Cardiac muscle cell (in vitro differentiated cells and primary cell): Measurements from ENCODE around the gene HORMAD2. TPM values are rescaled to one million over a fixed set of nuclear protein-coding genes. Genes with fewer than 3 reads are reported as not detected.

ENCODE experiments used
- DNase-seq, 2 donors: peaks; one replicate each; pipeline versions ENCODE4 v3.0.0 to v3.0.0-alpha.2; 2010 to 2017; ENCODE audit warnings: low read depth in 1 of 2, low spot score in 1 of 2
- H3K27ac ChIP-seq: fragments of 200-600 bp; sonication (generic); 2 replicates; pipeline ENCODE4 v1.5.1; 2016
- H3K27me3 ChIP-seq: fragments of 200-600 bp; sonication (generic); 2 replicates; pipeline ENCODE4 v1.6.0; 2016; ENCODE audit warnings: control low read depth
- H3K36me3 ChIP-seq: fragments of 200-600 bp; sonication (generic); 2 replicates; pipeline ENCODE4 v1.5.1; 2016; ENCODE audit warnings: control low read depth
- H3K4me1 ChIP-seq: fragments of 200-600 bp; sonication (generic); 2 replicates; pipeline ENCODE4 v1.8.1; 2017; ENCODE audit warnings: low read depth, mild to moderate bottlenecking, mixed run types
- H3K4me3 ChIP-seq: fragments of 200-600 bp; sonication (generic); 2 replicates; pipeline ENCODE4 v1.5.1; 2016; ENCODE audit warnings: mild to moderate bottlenecking
- H3K9me3 ChIP-seq: fragments of 200-600 bp; sonication (generic); 2 replicates; pipeline ENCODE4 v1.5.1; 2017; ENCODE audit warnings: low read depth, mild to moderate bottlenecking, control low read depth
- polyA plus RNA-seq: library from polyadenylated mRNA; unstranded; fragments of >200 nt; fragmentation: Nextera tagmentation; extraction: Ambion mirVana; gene quantifications from 2 replicates; pipeline ENCODE4 v1.2.1, GENCODE V29; 2016
- total RNA-seq: library from RNA; depleted of rRNA; stranded (reverse); fragments of >200 nt; gene quantifications from 2 replicates; pipeline ENCODE4 v1.2.3, GENCODE V29; 2016
- TF ChIP-seq, protein P1 (sequence below): IDR thresholded peaks from 2 replicates; pipeline ENCODE4 v1.5.1; 2012; ENCODE audit warnings: low read depth, mild to moderate bottlenecking, low read length

The HORMAD2 gene
- total and polyA plus RNA-seq, 2 experiments from 2014 or later = not detected

DNA sequence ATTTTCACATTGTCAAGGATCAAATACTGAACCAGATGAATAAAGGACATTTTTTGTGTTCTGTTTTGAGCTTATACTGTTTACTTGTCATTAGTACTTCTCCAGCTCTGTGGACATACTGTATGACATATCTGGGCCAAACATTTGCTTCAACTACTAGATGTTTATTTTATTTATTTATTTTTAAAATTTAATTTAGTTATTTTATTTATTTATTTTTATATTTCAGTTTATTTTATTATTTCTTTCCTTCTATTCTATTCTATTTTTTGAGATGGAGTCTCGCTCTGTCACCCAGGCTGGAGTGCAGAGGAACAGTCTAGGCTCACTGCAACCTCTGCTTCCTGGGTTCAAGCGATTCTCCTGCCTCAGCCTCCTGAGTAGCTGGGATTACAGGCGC, 37.0 kb downstream of the HORMAD2 start:
- TF ChIP-seq, protein P1, sequence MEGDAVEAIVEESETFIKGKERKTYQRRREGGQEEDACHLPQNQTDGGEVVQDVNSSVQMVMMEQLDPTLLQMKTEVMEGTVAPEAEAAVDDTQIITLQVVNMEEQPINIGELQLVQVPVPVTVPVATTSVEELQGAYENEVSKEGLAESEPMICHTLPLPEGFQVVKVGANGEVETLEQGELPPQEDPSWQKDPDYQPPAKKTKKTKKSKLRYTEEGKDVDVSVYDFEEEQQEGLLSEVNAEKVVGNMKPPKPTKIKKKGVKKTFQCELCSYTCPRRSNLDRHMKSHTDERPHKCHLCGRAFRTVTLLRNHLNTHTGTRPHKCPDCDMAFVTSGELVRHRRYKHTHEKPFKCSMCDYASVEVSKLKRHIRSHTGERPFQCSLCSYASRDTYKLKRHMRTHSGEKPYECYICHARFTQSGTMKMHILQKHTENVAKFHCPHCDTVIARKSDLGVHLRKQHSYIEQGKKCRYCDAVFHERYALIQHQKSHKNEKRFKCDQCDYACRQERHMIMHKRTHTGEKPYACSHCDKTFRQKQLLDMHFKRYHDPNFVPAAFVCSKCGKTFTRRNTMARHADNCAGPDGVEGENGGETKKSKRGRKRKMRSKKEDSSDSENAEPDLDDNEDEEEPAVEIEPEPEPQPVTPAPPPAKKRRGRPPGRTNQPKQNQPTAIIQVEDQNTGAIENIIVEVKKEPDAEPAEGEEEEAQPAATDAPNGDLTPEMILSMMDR = no peak
- H3K9me3 ChIP-seq = no peaks in the 10 kb centered on the region
- no peaks in the 10 kb centered on the region for H3K4me1 ChIP-seq
- H3K27ac ChIP-seq = no peak overlapping the region
- no peak overlapping the region for H3K4me3 ChIP-seq
- no peak for DNase-seq
- no peaks in the 10 kb centered on the region for H3K27me3 ChIP-seq
- H3K36me3 ChIP-seq = no peaks in the 10 kb centered on the region

DNA sequence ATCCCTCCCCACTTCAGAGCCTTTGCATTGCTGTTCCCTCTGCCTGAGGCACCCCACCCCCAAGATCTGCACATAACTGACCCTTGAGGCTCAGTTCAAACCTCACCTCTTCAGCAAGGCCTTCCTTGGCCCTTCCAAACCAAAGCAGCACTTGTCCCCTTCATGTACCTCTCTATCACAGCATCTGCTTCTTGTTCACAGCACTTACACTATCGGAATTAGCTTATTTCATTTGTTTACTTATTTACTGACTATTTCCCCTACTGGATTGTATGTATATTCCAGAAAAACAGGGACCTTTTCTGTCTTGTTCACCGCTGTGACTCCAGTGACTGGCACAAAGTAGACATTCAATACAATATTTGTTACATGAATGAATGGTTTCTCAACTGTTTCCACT, 38.0 kb downstream of the HORMAD2 start:
- no peak overlapping the region for H3K27ac ChIP-seq
- H3K27me3 ChIP-seq = no peaks in the 10 kb centered on the region
- H3K4me1 ChIP-seq = no peaks in the 10 kb centered on the region
- H3K9me3 ChIP-seq = no peaks in the 10 kb centered on the region
- TF ChIP-seq, protein P1 = no peak
- no peak for DNase-seq
- H3K36me3 ChIP-seq = no peaks in the 10 kb centered on the region
- no peak overlapping the region for H3K4me3 ChIP-seq

DNA sequence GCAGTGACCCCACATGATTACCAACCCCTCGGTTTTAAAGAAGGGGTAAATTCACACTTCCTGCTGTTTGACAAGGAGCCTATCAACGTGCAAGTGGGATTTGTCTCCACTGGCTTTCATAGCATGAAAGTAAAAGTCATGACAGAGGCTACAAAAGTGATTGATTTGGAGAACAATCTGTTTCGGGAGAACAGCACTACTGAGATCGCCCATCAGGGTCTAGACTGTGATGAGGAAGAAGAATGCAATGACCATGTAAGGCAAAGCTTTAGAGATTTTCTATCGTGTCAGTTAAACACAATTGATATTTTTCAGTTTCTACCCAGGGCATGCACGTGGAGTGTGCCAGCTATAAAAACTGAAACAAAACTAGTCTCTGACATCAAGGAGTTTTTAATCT, 41.7 kb downstream of the HORMAD2 start:
- Histone ChIP-seq H3K4me3 (no peak overlapping the region), H3K27me3 (no peaks in the 10 kb centered on the region)
- TF ChIP-seq, protein P1 = no peak

DNA sequence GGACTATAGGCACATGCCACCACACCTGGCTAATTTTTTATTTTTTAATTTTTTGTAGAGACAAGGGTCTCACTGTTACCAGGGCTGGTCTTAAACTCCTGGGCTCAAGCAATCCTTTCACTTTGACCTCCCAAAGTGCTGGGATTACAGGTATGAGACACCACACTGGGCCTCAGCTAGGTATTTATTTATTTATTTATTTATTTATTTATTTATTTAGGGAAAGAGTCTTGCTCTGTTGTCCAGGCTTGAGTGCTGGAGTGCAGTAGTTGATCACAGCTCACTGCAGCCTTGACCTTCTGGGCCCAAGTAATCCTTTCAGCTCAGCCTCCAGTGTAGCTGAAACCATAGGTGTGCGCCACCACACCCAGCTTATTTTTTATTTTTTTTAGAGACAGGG, 43.2 kb downstream of the HORMAD2 start:
- TF ChIP-seq, protein P1 = no peak
- no peaks in the 10 kb centered on the region for H3K27me3 ChIP-seq
- H3K27ac ChIP-seq = no peak overlapping the region
- H3K36me3 ChIP-seq = no peaks in the 10 kb centered on the region
- no peaks in the 10 kb centered on the region for H3K4me1 ChIP-seq
- H3K9me3 ChIP-seq = no peaks in the 10 kb centered on the region
- H3K4me3 ChIP-seq = no peak overlapping the region
- no peak for DNase-seq

More for the DNA sequence above, 41.7 kb downstream of the HORMAD2 start:
- no peak for DNase-seq
- H3K4me1 ChIP-seq = no peaks in the 10 kb centered on the region
- H3K9me3 ChIP-seq = no peaks in the 10 kb centered on the region
- no peak overlapping the region for H3K27ac ChIP-seq
- H3K36me3 ChIP-seq = no peaks in the 10 kb centered on the region

DNA sequence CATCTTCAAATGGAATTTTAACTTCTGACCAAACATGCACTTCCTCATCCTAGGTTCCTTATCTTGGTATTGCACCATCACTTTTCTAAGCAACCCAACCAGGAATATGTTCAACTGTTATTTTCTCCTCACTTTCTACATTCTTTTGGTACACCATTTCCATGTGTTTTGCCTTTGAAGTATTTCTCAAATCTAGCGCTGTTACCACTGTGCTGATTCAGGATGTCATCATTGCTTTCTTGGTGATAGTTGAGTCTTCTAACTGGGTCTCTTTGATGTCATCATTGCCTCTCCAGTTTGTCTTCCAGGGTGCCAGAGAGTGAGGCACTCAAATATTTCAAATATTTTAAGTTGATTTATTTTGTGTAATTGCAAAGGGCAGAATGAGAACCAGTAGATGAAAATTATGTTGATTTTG, 47.5 kb downstream of the HORMAD2 start:
- Histone ChIP-seq H3K4me1 (no peaks in the 10 kb centered on the region), H3K4me3 (no peak overlapping the region), H3K27ac (no peak overlapping the region), H3K27me3 (no peaks in the 10 kb centered on the region), H3K36me3 (no peaks in the 10 kb centered on the region), H3K9me3 (no peaks in the 10 kb centered on the region)
- peak in 1 of 2 donors; percentile 72 for DNase-seq
- TF ChIP-seq, protein P1 = no peak

DNA sequence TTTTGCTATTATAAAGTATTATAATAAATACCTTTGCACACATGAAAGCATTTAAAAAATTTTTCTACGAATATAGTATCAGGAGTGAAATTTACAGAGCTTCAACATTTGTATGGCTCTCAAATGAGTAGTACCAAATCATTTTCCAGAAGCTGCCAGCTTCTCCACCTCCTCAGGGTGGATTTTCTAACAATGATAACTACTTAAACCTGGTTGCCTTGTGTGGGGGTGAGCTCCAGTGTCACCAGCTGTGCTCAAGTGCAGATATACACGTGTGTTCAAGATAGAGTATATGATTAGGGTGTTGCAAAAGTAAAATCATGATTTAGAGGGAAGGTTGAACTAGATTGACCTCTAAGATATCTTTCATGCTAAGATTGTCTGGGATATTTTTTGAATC, 48.2 kb downstream of the HORMAD2 start:
- Histone ChIP-seq H3K36me3 (no peaks in the 10 kb centered on the region), H3K4me1 (no peaks in the 10 kb centered on the region), H3K9me3 (no peaks in the 10 kb centered on the region), H3K27me3 (no peaks in the 10 kb centered on the region), H3K27ac (no peak overlapping the region), H3K4me3 (no peak overlapping the region)
- no peak for DNase-seq
- TF ChIP-seq, protein P1 = no peak
